NB4 (cell line): Measurements from ENCODE around the gene KRTAP12-4.
"Not testable (repeated sequence)": the region's sequence is repeated elsewhere in the genome, so short reads cannot be mapped to it uniquely, and the experiment has no call there.

Source experiments
- DNase-seq: peaks from one replicate; pipeline ENCODE4 v3.0.0; 2010; ENCODE audit warnings: low read depth
- H3K4me3 ChIP-seq: one replicate; pipeline ENCODE4 v1.5.1; 2011; ENCODE audit warnings: mild to moderate bottlenecking, low read depth, low read length, moderate library complexity
- MAX ChIP-seq: IDR thresholded peaks from 2 replicates; pipeline ENCODE4 v1.6.1; 2011; ENCODE audit warnings: low read depth, low read length
- MYC ChIP-seq: IDR thresholded peaks from 2 replicates; pipeline ENCODE4 v1.6.1; 2011; ENCODE audit warnings: low read depth, low read length
- POLR2A ChIP-seq: IDR thresholded peaks from 2 replicates; pipeline ENCODE4 v1.6.1; 2011; ENCODE audit warnings: mild to moderate bottlenecking; ENCODE audit not compliant: insufficient read length; ENCODE audit errors: extremely low read depth
- TF ChIP-seq, protein P1 (sequence below): IDR thresholded peaks from one replicate; pipeline ENCODE4 v1.5.1; 2012; ENCODE audit warnings: low read depth, low read length

KRTAP12-4 gene

GRCh38 chr21:44671911-44672310, 17.5 kb upstream of the KRTAP12-4 start:
- no peak overlapping the region for H3K4me3 ChIP-seq
- DNase-seq: no peak
- TF ChIP-seq MYC (no peak), MAX (no peak), POLR2A (no peak)
- TF ChIP-seq, protein P1, sequence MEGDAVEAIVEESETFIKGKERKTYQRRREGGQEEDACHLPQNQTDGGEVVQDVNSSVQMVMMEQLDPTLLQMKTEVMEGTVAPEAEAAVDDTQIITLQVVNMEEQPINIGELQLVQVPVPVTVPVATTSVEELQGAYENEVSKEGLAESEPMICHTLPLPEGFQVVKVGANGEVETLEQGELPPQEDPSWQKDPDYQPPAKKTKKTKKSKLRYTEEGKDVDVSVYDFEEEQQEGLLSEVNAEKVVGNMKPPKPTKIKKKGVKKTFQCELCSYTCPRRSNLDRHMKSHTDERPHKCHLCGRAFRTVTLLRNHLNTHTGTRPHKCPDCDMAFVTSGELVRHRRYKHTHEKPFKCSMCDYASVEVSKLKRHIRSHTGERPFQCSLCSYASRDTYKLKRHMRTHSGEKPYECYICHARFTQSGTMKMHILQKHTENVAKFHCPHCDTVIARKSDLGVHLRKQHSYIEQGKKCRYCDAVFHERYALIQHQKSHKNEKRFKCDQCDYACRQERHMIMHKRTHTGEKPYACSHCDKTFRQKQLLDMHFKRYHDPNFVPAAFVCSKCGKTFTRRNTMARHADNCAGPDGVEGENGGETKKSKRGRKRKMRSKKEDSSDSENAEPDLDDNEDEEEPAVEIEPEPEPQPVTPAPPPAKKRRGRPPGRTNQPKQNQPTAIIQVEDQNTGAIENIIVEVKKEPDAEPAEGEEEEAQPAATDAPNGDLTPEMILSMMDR: no peak

DNA sequence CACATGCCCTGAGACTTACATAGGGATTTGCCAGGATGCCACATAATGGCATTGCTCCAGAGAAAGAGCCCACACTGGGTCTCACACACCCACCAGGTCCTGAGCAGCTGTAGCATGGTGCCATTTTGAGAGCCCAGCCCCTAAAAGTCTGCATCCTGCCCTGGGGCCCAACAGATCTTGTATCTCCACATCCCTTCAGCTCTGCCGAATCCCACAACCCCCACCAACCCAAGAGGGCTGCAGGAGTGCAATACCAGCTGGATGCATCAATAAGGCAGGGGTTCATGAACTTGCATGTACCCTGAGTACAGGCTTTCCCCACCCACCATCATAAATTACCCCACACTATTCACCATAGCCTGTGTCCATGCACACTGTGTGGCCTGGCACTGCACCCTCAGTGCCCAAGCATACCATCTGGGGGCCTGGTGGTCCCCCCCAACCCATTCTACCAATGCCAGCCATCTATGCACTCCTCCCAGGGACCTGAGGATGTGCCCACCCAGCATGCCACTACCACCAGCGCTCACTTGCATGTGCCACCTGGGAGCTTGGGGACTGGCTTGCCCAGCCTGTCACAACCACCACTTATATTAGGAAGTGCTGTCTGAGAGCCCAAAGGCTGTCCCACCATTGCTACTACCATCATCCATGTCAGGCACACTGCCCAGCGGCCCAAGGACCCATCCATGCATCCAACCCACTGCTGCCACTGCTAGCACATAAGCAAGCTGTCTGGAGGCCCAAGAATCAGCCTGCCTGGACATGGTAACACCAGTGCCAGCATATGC, 16.4 kb upstream of the KRTAP12-4 start:
- no peak overlapping the region for H3K4me3 ChIP-seq
- no peak for TF ChIP-seq MYC
- no peak for TF ChIP-seq POLR2A
- TF ChIP-seq, protein P1: no peak
- TF ChIP-seq MAX: no peak
- DNase-seq: no peak

DNA sequence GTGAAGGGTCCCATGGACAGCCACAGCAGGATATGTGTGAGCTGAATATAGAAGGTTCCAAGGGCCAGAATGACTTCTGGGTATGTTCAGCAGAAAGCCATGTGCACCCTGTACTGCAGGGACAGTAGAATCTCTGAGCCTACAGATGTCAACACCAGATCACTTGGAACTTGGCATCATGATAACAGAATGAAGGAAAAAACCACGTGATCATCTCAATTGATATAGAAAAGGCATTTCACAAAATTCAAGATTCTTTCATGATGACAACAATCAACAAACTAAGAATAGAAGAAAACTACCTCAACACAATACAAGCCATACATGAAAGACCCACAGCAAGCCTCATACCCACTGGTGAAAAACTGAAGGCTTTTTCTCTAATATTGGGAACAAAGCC, 13.2 kb upstream of the KRTAP12-4 start:
- no peak overlapping the region for H3K4me3 ChIP-seq
- no peak for DNase-seq
- TF ChIP-seq, protein P1: no peak
- TF ChIP-seq POLR2A (no peak), MAX (no peak), MYC (no peak)

DNA sequence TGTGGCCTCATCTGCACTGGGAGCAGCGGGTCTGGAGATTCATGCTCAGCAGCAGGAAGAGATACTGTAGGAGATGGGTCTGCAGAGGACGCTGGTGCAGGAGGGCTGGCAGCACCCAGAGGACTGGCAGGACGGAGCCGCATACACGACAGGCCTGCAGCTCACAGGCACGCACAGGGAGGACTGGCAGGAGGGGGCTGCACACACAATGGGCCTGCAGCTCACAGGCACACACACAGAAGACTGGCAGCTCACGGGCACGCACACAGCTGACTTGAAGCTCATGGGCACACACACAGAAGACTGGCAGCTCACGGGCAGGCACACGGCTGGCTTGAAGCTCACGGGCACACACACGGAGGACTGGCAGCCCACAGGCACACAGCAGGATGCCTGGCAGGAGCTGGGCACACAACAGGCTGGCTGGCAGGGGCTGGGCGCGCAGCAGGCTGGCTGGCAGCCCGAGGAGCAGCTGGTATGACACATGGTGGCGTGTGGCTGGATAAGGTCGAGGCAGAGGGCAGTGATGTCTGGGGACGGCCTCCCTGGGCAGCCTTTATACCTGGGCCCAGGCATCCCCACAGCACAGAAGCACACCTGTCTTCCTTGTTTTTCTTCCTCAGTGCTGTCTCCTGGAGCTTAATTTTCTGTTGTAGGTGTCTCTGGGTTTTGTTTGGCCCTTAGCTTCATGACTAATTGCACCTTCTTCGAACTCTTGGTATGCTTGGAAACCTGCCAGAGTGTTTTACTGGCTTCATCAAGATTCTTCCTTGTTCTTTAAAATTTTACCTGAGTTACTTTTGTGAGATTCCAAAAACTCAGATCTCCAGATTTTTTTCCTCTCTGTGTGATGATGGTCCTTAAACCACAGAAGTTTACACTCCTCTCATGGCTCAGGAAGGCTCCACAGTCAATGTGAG, 12.2 kb upstream of the KRTAP12-4 start, which contains the start of gene KRTAP12-2:
KRTAP12-2 (minus strand) TSS at position 527 of the 920 bp plus-strand sequence; CDS start at position 486, 41 bp downstream.
- TF ChIP-seq MAX (no peak), MYC (no peak), POLR2A (no peak)
- TF ChIP-seq, protein P1: no peak
- no peak for DNase-seq

DNA sequence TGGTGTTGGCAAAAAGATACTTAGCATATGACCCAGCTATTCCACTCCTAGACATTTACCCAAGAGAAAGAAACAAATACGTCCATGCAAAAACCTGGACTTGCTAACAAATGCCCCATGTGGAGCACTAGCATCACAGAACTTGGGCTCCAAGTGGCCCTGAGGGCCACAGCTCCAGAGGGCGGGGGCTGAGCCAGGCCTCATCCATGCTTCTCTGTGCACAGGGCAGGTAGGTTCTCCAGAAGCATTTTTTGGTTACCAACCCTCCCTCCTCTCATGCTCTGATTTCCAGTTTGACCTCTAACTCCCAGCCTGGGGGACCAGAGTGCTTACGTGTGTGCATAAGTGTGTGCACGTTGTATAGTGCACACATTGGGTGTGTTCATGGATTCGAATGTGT, 10.2 kb upstream of the KRTAP12-4 start:
- no peak for TF ChIP-seq MYC
- TF ChIP-seq, protein P1: no peak
- H3K4me3 ChIP-seq: no peak overlapping the region
- no peak for DNase-seq

More for the DNA sequence above, 12.2 kb upstream of the KRTAP12-4 start, which contains the start of gene KRTAP12-2:
- H3K4me3 ChIP-seq: no peak within 1 kb of the TSS

DNA sequence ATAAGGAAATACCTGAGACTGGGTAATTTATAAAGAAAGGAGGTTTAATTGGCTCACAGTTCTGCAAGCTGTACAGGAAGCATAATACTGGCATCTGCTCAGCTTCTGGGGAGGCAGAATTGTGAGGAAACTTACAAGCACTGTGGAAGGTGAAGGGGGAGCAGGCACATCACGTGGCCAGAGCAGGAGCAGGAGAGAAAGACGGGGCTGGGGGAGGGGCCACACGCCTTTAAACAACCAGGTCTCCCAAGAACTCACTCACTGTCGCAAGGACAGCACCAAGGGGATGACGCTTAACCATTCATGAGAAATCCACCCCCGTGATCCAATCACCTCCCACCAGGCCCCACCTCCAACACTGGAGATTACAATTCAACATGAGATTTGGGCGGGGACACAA, 7.1 kb upstream of the KRTAP12-4 start:
- DNase-seq, H3K4me3 ChIP-seq: not testable (repeated sequence)
